B cell (primary cell): ENCODE data around the gene BRI3BP. TPM values are rescaled to one million over a fixed set of nuclear protein-coding genes. Genes with fewer than 3 reads are reported as not detected.

Experiments used
- ATAC-seq: fragments of 200-7000 bp; cut with Tn5 transposase; one replicate; pipeline ENCODE4 v1.10.0; 2021; ENCODE audit warnings: low read depth, mild to moderate bottlenecking, moderate number of reproducible peaks, moderate library complexity
- CTCF ChIA-PET: fragments of 350-600 bp; sonication (Branson Sonifier 250); formaldehyde crosslinking; loops from one replicate; lab custom pipeline; 2021; ENCODE audit warnings: antibody characterized with exemption, inconsistent platforms; lab: Charles Lee
- POLR2A ChIA-PET: fragments of 350-600 bp; sonication (Branson Sonifier 250); formaldehyde crosslinking; loops from one replicate; lab custom pipeline; 2021; ENCODE audit warnings: antibody characterized with exemption; lab: Charles Lee
- DNase-seq: peaks from one replicate; pipeline ENCODE4 v3.0.0; 2013
- H2AFZ ChIP-seq: 2 replicates; pipeline ENCODE4 v1.6.1; 2012; ENCODE audit warnings: mild to moderate bottlenecking, low read depth, low read length; ENCODE audit not compliant: insufficient read depth, poor library complexity, severe bottlenecking
- H3K27ac ChIP-seq, 2 donors: 1 replicate in 1 of 2; 2 replicates in 1 of 2; pipeline ENCODE4 v1.5.1; 2012 to 2013; ENCODE audit warnings: low read length in 2 of 2, mild to moderate bottlenecking in 2 of 2, moderate library complexity in 1 of 2
- H3K27me3 ChIP-seq, 4 experiments: fragments of 200-600 bp in 1 of 4; sonication (generic) in 1 of 4; replicated peaks in 1 of 4; 1 replicate in 2 of 4; 2 replicates in 2 of 4; pipeline versions ENCODE4 v1.6.1 to v1.7.0; 2013 to 2016; ENCODE audit warnings: low read length in 3 of 4, mild to moderate bottlenecking in 2 of 4, mixed read lengths in 1 of 4, moderate library complexity in 1 of 4; ENCODE audit not compliant: insufficient read depth in 4 of 4, control insufficient read depth in 3 of 4; ENCODE audit errors: control extremely low read depth in 1 of 4
- H3K36me3 ChIP-seq, 2 experiments: replicated peaks in 1 of 2; 1 replicate in 1 of 2; 2 replicates in 1 of 2; pipeline versions ENCODE4 v1.6.1 to v1.7.1; 2013; ENCODE audit warnings: low read length in 1 of 2; ENCODE audit not compliant: insufficient read depth in 2 of 2, control insufficient read depth in 1 of 2; ENCODE audit errors: control extremely low read depth in 1 of 2, extremely low read depth in 1 of 2
- H3K4me1 ChIP-seq, 2 donors: fragments of 200-600 bp in 1 of 2; sonication (generic) in 1 of 2; 1 replicate in 1 of 2; 2 replicates in 1 of 2; pipeline versions ENCODE4 v1.5.1 to v1.6.1; 2013 to 2017; ENCODE audit warnings: low read length in 2 of 2; ENCODE audit not compliant: control insufficient read depth in 2 of 2, insufficient read depth in 2 of 2
- H3K4me2 ChIP-seq: replicated peaks from 2 replicates; pipeline ENCODE3; 2012; ENCODE audit warnings: mild to moderate bottlenecking, low read depth, low read length; ENCODE audit not compliant: poor library complexity, severe bottlenecking
- H3K4me3 ChIP-seq, 5 experiments: fragments of 200-600 bp in 1 of 5; sonication (generic) in 1 of 5; 1 replicate in 3 of 5; 2 replicates in 2 of 5; pipeline versions ENCODE4 v1.5.1 to v1.7.0; 2011 to 2016; ENCODE audit warnings: low read length in 4 of 5, mild to moderate bottlenecking in 4 of 5, low read depth in 2 of 5, control low read depth in 1 of 5, moderate library complexity in 1 of 5; ENCODE audit not compliant: insufficient read depth in 1 of 5; ENCODE audit errors: control extremely low read depth in 1 of 5, extremely low read depth in 1 of 5
- H3K79me2 ChIP-seq: fragments of 200-600 bp; sonication (generic); one replicate; pipeline ENCODE4 v1.6.0; 2016; ENCODE audit warnings: low read length; ENCODE audit not compliant: control insufficient read depth, insufficient read depth
- H3K9ac ChIP-seq: fragments of 200-600 bp; sonication (generic); 2 replicates; pipeline ENCODE4 v1.6.1; 2017; ENCODE audit warnings: mild to moderate bottlenecking, low read length, moderate library complexity
- H3K9me3 ChIP-seq, 3 donors: one replicate each; pipeline versions ENCODE4 v1.6.1 to v1.7.1; 2013; ENCODE audit warnings: low read length in 2 of 3; ENCODE audit not compliant: control insufficient read depth in 2 of 3, insufficient read depth in 1 of 3; ENCODE audit errors: control extremely low read depth in 1 of 3
- H4K20me1 ChIP-seq: 2 replicates; pipeline ENCODE4 v1.6.0; 2012; ENCODE audit warnings: mild to moderate bottlenecking, low read length; ENCODE audit not compliant: insufficient read depth, control insufficient read depth, poor library complexity, severe bottlenecking
- H3K27ac Mint-ChIP-seq: one replicate; pipeline ENCODE4 v1.8.0; 2021; ENCODE audit warnings: mixed read lengths
- H3K27me3 Mint-ChIP-seq: one replicate; pipeline ENCODE4 v1.8.0; 2021; ENCODE audit warnings: mixed read lengths
- H3K4me1 Mint-ChIP-seq: one replicate; pipeline ENCODE4 v1.8.0; 2021; ENCODE audit warnings: mixed read lengths
- H3K4me3 Mint-ChIP-seq: one replicate; pipeline ENCODE4 v1.8.0; 2021; ENCODE audit warnings: mixed read lengths
- H3K9me3 Mint-ChIP-seq: one replicate; pipeline ENCODE4 v1.8.0; 2022; ENCODE audit warnings: mixed read lengths; ENCODE audit not compliant: insufficient read depth
- CTCF ChIP-seq: fragments of 200-600 bp; IDR thresholded peaks from one replicate; pipeline ENCODE4 v1.8.0; 2022; ENCODE audit warnings: antibody characterized with exemption, mild to moderate bottlenecking
- EZH2 ChIP-seq: IDR thresholded peaks from 2 replicates; pipeline ENCODE4 v1.6.1; 2012; ENCODE audit warnings: borderline replicate concordance, low read depth, mild to moderate bottlenecking, moderate library complexity, low read length; ENCODE audit not compliant: insufficient read depth, poor library complexity, severe bottlenecking
- WGBS: methylation state at CpG from one replicate; pipeline ENCODE4 v1.1.5; 2013; ENCODE audit warnings: missing lambda C conversion rate; ENCODE audit not compliant: insufficient coverage; 5-methylcytosine and 5-hydroxymethylcytosine counted together
- intact Hi-C: fragments of 100-400 bp; cut with micrococcal nuclease; formaldehyde crosslinking; loops from one replicate; pipeline ENCODE4 v1.10.0; 2022
- polyA plus RNA-seq: library from polyadenylated mRNA; depleted of rRNA; stranded (reverse); fragments of >200 nt; gene quantifications from 2 replicates; pipeline ENCODE4 v1.2.3, GENCODE V29; 2012
- total RNA-seq, 2 donors: library from RNA; stranded (reverse); fragments of 120-200 nt in 1 of 2; gene quantifications; 1 replicate in 1 of 2; 2 replicates in 1 of 2; pipeline versions ENCODE4 v1.2.3 to v1.2.4, GENCODE V29; 2013 to 2022

The BRI3BP gene
- total and polyA plus RNA-seq, 2 donors (not counting 1 experiment from before 2014, with no cell fraction given) = 5.2 to 14.3 TPM

GRCh38 chr12:124947561-124948398, 45.7 kb upstream of the BRI3BP start:
- POLR2A ChIA-PET = no interaction called here
- DNase-seq (no peak), ATAC-seq (no peak)
- H3K4me2 ChIP-seq = no peak overlapping the region
- H3K4me3 ChIP-seq = no peak overlapping the region
- intact Hi-C loops = no loop called here
- H4K20me1 ChIP-seq = no peaks in the 10 kb centered on the region
- no peak for TF ChIP-seq EZH2
- TF ChIP-seq CTCF = no peak
- H3K27ac Mint-ChIP-seq = no peak overlapping the region
- CTCF ChIA-PET = interaction anchor here (1.2 kb wide), 1 partner anchor 41 kb away, joined by 4 read pairs; no protein-coding TSS in a partner anchor
- no peaks in the 10 kb centered on the region for H3K27me3 Mint-ChIP-seq
- H2AFZ ChIP-seq = no peak overlapping the region
- no peaks in the 10 kb centered on the region for H3K27me3 ChIP-seq
- H3K27ac ChIP-seq = no peak overlapping the region
- no peak overlapping the region for H3K9ac ChIP-seq
- no peaks in the 10 kb centered on the region for H3K9me3 Mint-ChIP-seq
- H3K79me2 ChIP-seq = no peaks in the 10 kb centered on the region
- WGBS = 84% methylated on average over 18 of the region's 20 CpGs
- H3K4me3 Mint-ChIP-seq = no peak overlapping the region
- H3K36me3 ChIP-seq = peaks cover 0 to 46% of the 10 kb centered on the region in 2 experiments
- H3K4me1 Mint-ChIP-seq = no peaks in the 10 kb centered on the region
- H3K9me3 ChIP-seq = no peaks in the 10 kb centered on the region
- no peaks in the 10 kb centered on the region for H3K4me1 ChIP-seq

- intact Hi-C loops = no loop called here
- POLR2A ChIA-PET = no interaction called here
- H3K27ac Mint-ChIP-seq = no peak overlapping the region
Observed at GRCh38 chr12:124949066-124949465, 44.4 kb upstream of the BRI3BP start.

More at GRCh38 chr12:124949066-124949465, 44.4 kb upstream of the BRI3BP start:
- Histone ChIP-seq H3K9me3 (no peaks in the 10 kb centered on the region), H3K79me2 (no peaks in the 10 kb centered on the region), H3K9ac (no peak overlapping the region), H3K27ac (no peak overlapping the region), H3K4me3 (no peak overlapping the region), H4K20me1 (no peaks in the 10 kb centered on the region), H3K36me3 (peaks cover 0 to 48% of the 10 kb centered on the region in 2 experiments), H3K4me2 (no peak overlapping the region), H2AFZ (no peak overlapping the region), H3K27me3 (no peaks in the 10 kb centered on the region), H3K4me1 (no peaks in the 10 kb centered on the region)
- Mint-ChIP-seq H3K4me3 (no peak overlapping the region), H3K4me1 (no peaks in the 10 kb centered on the region), H3K9me3 (no peaks in the 10 kb centered on the region), H3K27me3 (no peaks in the 10 kb centered on the region)
- 96% methylated on average over 9 of the region's 12 CpGs for WGBS
- DNase-seq (no peak), ATAC-seq (no peak)
- no peak for TF ChIP-seq EZH2
- no peak for TF ChIP-seq CTCF
- CTCF ChIA-PET = interaction anchor here (1.2 kb wide), 1 partner anchor 42 kb away, joined by 4 read pairs; no protein-coding TSS in a partner anchor
